Measurements from ENCODE around the gene CADM4.
"Not testable (repeated sequence)": the region's sequence is repeated elsewhere in the genome, so short reads cannot be mapped to it uniquely, and the experiment has no call there.

The CADM4 gene

GRCh38 chr19:43591904-43592772, 47.5 kb downstream of the CADM4 start:
- Histone ChIP-seq H3K9ac (ENCODE audit: low read depth, low read length, poor library complexity) (no peak overlapping the region), H2BK120ac (ENCODE audit: low read depth, low read length) (no peak overlapping the region), H3K4me2 (ENCODE audit: insufficient read depth, low read length, poor library complexity, severe bottlenecking) (no peak overlapping the region), H3K36me3 (replicated peaks in 1 of 2; ENCODE audit: control insufficient read depth in 2 of 2, insufficient read depth in 2 of 2, low read length in 2 of 2) (peaks cover 30 to 63% of the 10 kb centered on the region in 2 donors), H4K91ac (ENCODE audit: low read depth, low read length, poor library complexity) (no peak overlapping the region), H2BK12ac (ENCODE audit: low read length) (no peak overlapping the region), H3K18ac (ENCODE audit: low read length) (no peak overlapping the region), H3K4me1 (ENCODE audit: control insufficient read depth in 2 of 2, insufficient read depth in 1 of 2, low read depth in 1 of 2, low read length in 2 of 2) (peaks cover 4% of the 10 kb centered on the region in 2 donors), H4K8ac (ENCODE audit: low read depth, low read length) (no peak overlapping the region), H2AFZ (ENCODE audit: low read length) (no peak overlapping the region), H3K27me3 (ENCODE audit: control insufficient read depth in 3 of 3, insufficient read depth in 3 of 3, low read depth in 1 of 3, low read length in 3 of 3) (no peaks in the 10 kb centered on the region), H3K4ac (ENCODE audit: low read length) (no peak overlapping the region), H3K27ac (replicated peaks; ENCODE audit: low read length) (no peak overlapping the region), H2BK5ac (ENCODE audit: low read length) (peak overlapping the region; percentile 43), H3K14ac (ENCODE audit: low read length) (no peak overlapping the region), H3K9me3 (replicated peaks in 1 of 2; ENCODE audit: control insufficient read depth in 2 of 2, insufficient read depth in 1 of 2, low read depth in 1 of 2, low read length in 2 of 2) (no peaks in the 10 kb centered on the region), H2AK5ac (ENCODE audit: low read depth, low read length) (no peak overlapping the region), H3K79me1 (ENCODE audit: low read depth, low read length) (peaks cover 16% of the 10 kb centered on the region), H2BK15ac (ENCODE audit: low read length) (no peak overlapping the region), H3K23ac (ENCODE audit: low read depth, low read length, poor library complexity) (peak overlapping the region; percentile 45), H3K4me3 (ENCODE audit: low read length in 2 of 2) (no peak overlapping the region)
- DNase-seq (ENCODE audit: low spot score): no peak
- WGBS, 2 donors (ENCODE audit: extremely low coverage in 2 of 2, insufficient read length in 2 of 2, insufficient replicate concordance in 1 of 2): no CpG with 5 or more reads among the region's 63 CpGs

DNA sequence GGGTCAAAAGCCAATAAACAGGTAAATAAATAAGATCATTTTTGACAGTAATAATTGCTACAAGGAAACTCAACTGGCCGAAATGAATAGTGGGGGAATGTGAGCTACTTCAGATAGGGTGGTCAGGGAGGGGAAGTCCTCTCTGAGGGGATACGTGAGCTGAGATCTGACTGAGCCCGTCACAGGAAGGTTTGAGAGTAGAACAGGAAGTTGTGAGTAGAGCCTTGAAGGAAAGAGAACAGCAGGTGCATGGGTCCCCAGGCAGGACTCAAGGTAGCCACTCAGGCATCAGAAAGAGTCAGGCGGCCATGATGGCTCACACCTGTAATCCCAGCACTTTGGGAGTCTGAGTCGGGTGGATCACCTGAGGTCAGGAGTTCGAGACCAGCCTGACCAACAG, 50.0 kb downstream of the CADM4 start:
- no peak overlapping the region for H3K4ac ChIP-seq (ENCODE audit: low read length)
- no peak overlapping the region for H2BK12ac ChIP-seq (ENCODE audit: low read length)
- no peak overlapping the region for H3K4me2 ChIP-seq (ENCODE audit: insufficient read depth, low read length, poor library complexity, severe bottlenecking)
- H2BK5ac ChIP-seq (ENCODE audit: low read length): no peak overlapping the region
- H3K27me3 ChIP-seq (ENCODE audit: control insufficient read depth in 3 of 3, insufficient read depth in 3 of 3, low read depth in 1 of 3, low read length in 3 of 3): no peaks in the 10 kb centered on the region
- H4K8ac ChIP-seq (ENCODE audit: low read depth, low read length): no peak overlapping the region
- H3K9me3 ChIP-seq (replicated peaks in 1 of 2; ENCODE audit: control insufficient read depth in 2 of 2, insufficient read depth in 1 of 2, low read depth in 1 of 2, low read length in 2 of 2): no peaks in the 10 kb centered on the region
- no peak overlapping the region for H3K23ac ChIP-seq (ENCODE audit: low read depth, low read length, poor library complexity)
- H2AFZ ChIP-seq (ENCODE audit: low read length): no peak overlapping the region
- H3K18ac ChIP-seq (ENCODE audit: low read length): no peak overlapping the region
- H3K79me1 ChIP-seq (ENCODE audit: low read depth, low read length): peaks cover 18% of the 10 kb centered on the region
- no peaks in the 10 kb centered on the region for H3K4me1 ChIP-seq (ENCODE audit: control insufficient read depth in 2 of 2, insufficient read depth in 1 of 2, low read depth in 1 of 2, low read length in 2 of 2)
- WGBS, 2 donors (ENCODE audit: extremely low coverage in 2 of 2, insufficient read length in 2 of 2, insufficient replicate concordance in 1 of 2): no CpG with 5 or more reads among the region's 6 CpGs
- H2BK15ac ChIP-seq (ENCODE audit: low read length): no peak overlapping the region
- H4K91ac ChIP-seq (ENCODE audit: low read depth, low read length, poor library complexity): no peak overlapping the region
- H2BK120ac ChIP-seq (ENCODE audit: low read depth, low read length): no peak overlapping the region
- H2AK5ac ChIP-seq (ENCODE audit: low read depth, low read length): no peak overlapping the region
- H3K27ac ChIP-seq (replicated peaks; ENCODE audit: low read length): no peak overlapping the region
- no peak overlapping the region for H3K9ac ChIP-seq (ENCODE audit: low read depth, low read length, poor library complexity)
- H3K4me3 ChIP-seq (ENCODE audit: low read length in 2 of 2): no peak overlapping the region
- H3K36me3 ChIP-seq (replicated peaks in 1 of 2; ENCODE audit: control insufficient read depth in 2 of 2, insufficient read depth in 2 of 2, low read length in 2 of 2): peaks cover 35 to 71% of the 10 kb centered on the region in 2 donors
- no peak overlapping the region for H3K14ac ChIP-seq (ENCODE audit: low read length)
- no peak for DNase-seq (ENCODE audit: low spot score)

GRCh38 chr19:43589277-43589676, 50.4 kb downstream of the CADM4 start:
- Histone ChIP-seq H2BK12ac (ENCODE audit: low read length) (no peak overlapping the region), H3K18ac (ENCODE audit: low read length) (no peak overlapping the region), H3K4me3 (ENCODE audit: low read length in 2 of 2) (no peak overlapping the region), H2BK15ac (ENCODE audit: low read length) (no peak overlapping the region), H3K27ac (replicated peaks; ENCODE audit: low read length) (no peak overlapping the region), H3K9me3 (replicated peaks in 1 of 2; ENCODE audit: control insufficient read depth in 2 of 2, insufficient read depth in 1 of 2, low read depth in 1 of 2, low read length in 2 of 2) (no peaks in the 10 kb centered on the region), H3K4ac (ENCODE audit: low read length) (no peak overlapping the region), H2BK5ac (ENCODE audit: low read length) (no peak overlapping the region), H2BK120ac (ENCODE audit: low read depth, low read length) (no peak overlapping the region), H3K4me2 (ENCODE audit: insufficient read depth, low read length, poor library complexity, severe bottlenecking) (no peak overlapping the region), H2AFZ (ENCODE audit: low read length) (no peak overlapping the region), H2AK5ac (ENCODE audit: low read depth, low read length) (no peak overlapping the region), H3K4me1 (ENCODE audit: control insufficient read depth in 2 of 2, insufficient read depth in 1 of 2, low read depth in 1 of 2, low read length in 2 of 2) (no peaks in the 10 kb centered on the region), H4K91ac (ENCODE audit: low read depth, low read length, poor library complexity) (no peak overlapping the region), H3K9ac (ENCODE audit: low read depth, low read length, poor library complexity) (no peak overlapping the region), H3K14ac (ENCODE audit: low read length) (no peak overlapping the region), H4K8ac (ENCODE audit: low read depth, low read length) (no peak overlapping the region), H3K79me1 (ENCODE audit: low read depth, low read length) (peaks cover 18% of the 10 kb centered on the region), H3K23ac (ENCODE audit: low read depth, low read length, poor library complexity) (no peak overlapping the region), H3K36me3 (replicated peaks in 1 of 2; ENCODE audit: control insufficient read depth in 2 of 2, insufficient read depth in 2 of 2, low read length in 2 of 2) (peaks cover 35 to 68% of the 10 kb centered on the region in 2 donors), H3K27me3 (ENCODE audit: control insufficient read depth in 3 of 3, insufficient read depth in 3 of 3, low read depth in 1 of 3, low read length in 3 of 3) (no peaks in the 10 kb centered on the region)
- no CpG with 5 or more reads among the region's 5 CpGs for WGBS, 2 donors (ENCODE audit: extremely low coverage in 2 of 2, insufficient read length in 2 of 2, insufficient replicate concordance in 1 of 2)
- no peak for DNase-seq (ENCODE audit: low spot score)

DNA sequence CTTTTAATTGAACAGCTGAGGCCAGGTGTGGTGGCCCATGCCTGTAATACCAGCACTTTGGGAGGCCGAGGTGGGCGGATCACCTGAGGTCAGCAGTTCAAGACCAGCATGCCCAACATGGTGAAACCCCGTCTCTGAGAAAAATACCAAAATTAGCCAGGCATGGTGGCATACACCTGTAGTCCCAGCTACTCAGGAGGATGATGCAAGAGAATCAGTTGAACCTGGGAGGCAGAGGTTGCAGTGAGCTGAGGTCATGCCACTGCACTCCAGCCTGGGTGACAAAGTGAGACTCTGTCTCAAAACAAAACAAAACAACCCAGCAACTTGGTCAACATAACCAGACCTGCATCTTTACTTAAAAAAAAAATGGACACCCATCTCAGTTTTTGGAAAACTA, 52.6 kb downstream of the CADM4 start:
- not testable (repeated sequence) for H3K9ac ChIP-seq (ENCODE audit: low read depth, low read length, poor library complexity); H3K23ac ChIP-seq (ENCODE audit: low read depth, low read length, poor library complexity); H3K27me3 ChIP-seq (ENCODE audit: control insufficient read depth in 3 of 3, insufficient read depth in 3 of 3, low read depth in 1 of 3, low read length in 3 of 3); H3K9me3 ChIP-seq (replicated peaks in 1 of 2; ENCODE audit: control insufficient read depth in 2 of 2, insufficient read depth in 1 of 2, low read depth in 1 of 2, low read length in 2 of 2); H3K79me1 ChIP-seq (ENCODE audit: low read depth, low read length); H2BK120ac ChIP-seq (ENCODE audit: low read depth, low read length); H2BK5ac ChIP-seq (ENCODE audit: low read length); H3K18ac ChIP-seq (ENCODE audit: low read length); H3K4me3 ChIP-seq (ENCODE audit: low read length in 2 of 2); H3K4me2 ChIP-seq (ENCODE audit: insufficient read depth, low read length, poor library complexity, severe bottlenecking); H3K14ac ChIP-seq (ENCODE audit: low read length); H2AFZ ChIP-seq (ENCODE audit: low read length); H3K4me1 ChIP-seq (ENCODE audit: control insufficient read depth in 2 of 2, insufficient read depth in 1 of 2, low read depth in 1 of 2, low read length in 2 of 2); H3K4ac ChIP-seq (ENCODE audit: low read length); H4K8ac ChIP-seq (ENCODE audit: low read depth, low read length); H2AK5ac ChIP-seq (ENCODE audit: low read depth, low read length); H2BK12ac ChIP-seq (ENCODE audit: low read length); H3K27ac ChIP-seq (replicated peaks; ENCODE audit: low read length); H4K91ac ChIP-seq (ENCODE audit: low read depth, low read length, poor library complexity); DNase-seq (ENCODE audit: low spot score); H2BK15ac ChIP-seq (ENCODE audit: low read length)
- WGBS, 2 donors (ENCODE audit: extremely low coverage in 2 of 2, insufficient read length in 2 of 2, insufficient replicate concordance in 1 of 2): no CpG with 5 or more reads among the region's 3 CpGs
- H3K36me3 ChIP-seq (replicated peaks in 1 of 2; ENCODE audit: control insufficient read depth in 2 of 2, insufficient read depth in 2 of 2, low read length in 2 of 2): peaks cover 18 to 45% of the 10 kb centered on the region in 2 donors

Measured in neuronal stem cell (in vitro differentiated cells).